Measurements from ENCODE around the gene SUSD4. TPM values are rescaled to one million over a fixed set of nuclear protein-coding genes. Genes with fewer than 3 reads are reported as not detected.

Gene SUSD4
- total and polyA plus RNA-seq, 2 of the 4 experiments (the other 2 are of a cell fraction), result 1.8 to 2.7 TPM

GRCh38 chr1:223405507-223405906 is 41.5 kb upstream of the SUSD4 start:
- Histone ChIP-seq H3K14ac (replicated peaks; ENCODE audit: low read depth, low read length) (no peak overlapping the region), H3K4me1 (ENCODE audit: control insufficient read depth, insufficient read depth, low read length) (peaks cover 11% of the 10 kb centered on the region), H2BK15ac (ENCODE audit: low read depth, low read length) (no peak overlapping the region), H3K4me2 (ENCODE audit: low read depth, low read length) (no peak overlapping the region), H3K9me1 (ENCODE audit: insufficient read depth, low read length) (no peaks in the 10 kb centered on the region), H3K56ac (ENCODE audit: extremely low read depth, insufficient read depth, low read length) (no peak overlapping the region), H3K23ac (ENCODE audit: low read depth, low read length) (no peak overlapping the region), H3K27me3 (ENCODE audit: control insufficient read depth, insufficient read depth, low read length) (no peaks in the 10 kb centered on the region), H3K9me3 (ENCODE audit: control insufficient read depth, insufficient read depth, low read length) (no peaks in the 10 kb centered on the region), H3K79me1 (ENCODE audit: low read depth in 1 of 2, low read length in 2 of 2) (no peaks in the 10 kb centered on the region), H4K91ac (ENCODE audit: insufficient read depth, low read depth, low read length) (no peak overlapping the region), H4K5ac (ENCODE audit: low read depth, low read length) (no peak overlapping the region), H3K36me3 (ENCODE audit: control insufficient read depth, insufficient read depth, low read length) (no peaks in the 10 kb centered on the region), H4K20me1 (ENCODE audit: insufficient read depth, low read length) (no peaks in the 10 kb centered on the region), H2AK9ac (replicated peaks; ENCODE audit: low read depth, low read length, poor library complexity) (no peak overlapping the region), H2AK5ac (ENCODE audit: low read depth, low read length) (no peak overlapping the region), H2BK20ac (ENCODE audit: low read depth, low read length) (no peak overlapping the region), H2AFZ (replicated peaks; ENCODE audit: low read length, poor library complexity) (no peak overlapping the region), H3K4ac (ENCODE audit: low read depth, low read length) (no peak overlapping the region), H3K4me3 (ENCODE audit: insufficient read depth, low read depth, low read length) (no peak overlapping the region), H3K27ac (ENCODE audit: insufficient read depth, low read length) (no peak overlapping the region), H3K18ac (ENCODE audit: low read depth, low read length) (no peak overlapping the region), H2BK120ac (ENCODE audit: low read depth, low read length) (no peak overlapping the region), H2BK5ac (ENCODE audit: low read depth, low read length, poor library complexity, severe bottlenecking) (no peak overlapping the region), H4K8ac (ENCODE audit: low read depth in 2 of 2, low read length in 2 of 2) (no peak overlapping the region), H3K9ac (ENCODE audit: low read depth, low read length) (no peak overlapping the region)
- intact Hi-C loops (cut with micrococcal nuclease), result no loop called here
- in situ Hi-C loops (cut with MboI; ENCODE audit: low sequenced_read_pairs), result no loop called here
- TF ChIP-seq BHLHE40 (IDR thresholded peaks at IDR 0.05; ENCODE audit: low read depth, low read length), result no peak
- no peak for TF ChIP-seq SMC3 (IDR thresholded peaks at IDR 0.05; ENCODE audit: low read depth, low read length)
- no peak for TF ChIP-seq CEBPB (IDR thresholded peaks at IDR 0.05; ENCODE audit: low read depth, low read length)
- TF ChIP-seq POLR2A (IDR thresholded peaks at IDR 0.05; ENCODE audit: low read depth, low read length), result no peak
- no peak for ATAC-seq (ENCODE audit: low read depth)
- WGBS, 2 experiments (ENCODE audit: extremely low coverage in 2 of 2, insufficient read length in 1 of 2), result no CpG with 5 or more reads among the region's 3 CpGs
- no TSS peak for BruUV-seq (replicated peaks)
- ChIA-PET CTCF (no interaction called here), POLR2A (ENCODE audit: unreplicated experiment) (no interaction called here)
- dilution Hi-C loops (cut with HindIII; ENCODE audit: low sequenced_read_pairs, unreplicated experiment), result no loop called here
- no peak for DNase-seq
